HepG2 (cell line): ENCODE results near the gene CLPTM1L. TPM values are rescaled to one million over a fixed set of nuclear protein-coding genes. Genes with fewer than 3 reads are reported as not detected.

ENCODE experiments used
- ARNT2 ChIP-seq: sonication (generic); formaldehyde crosslinking; IDR thresholded peaks from 2 replicates; pipeline ENCODE4 v1.8.0; 2022; ENCODE audit warnings: mild to moderate bottlenecking, low read depth, missing genetic modification reagents, moderate library complexity
- BORCS8-MEF2B ChIP-seq: sonication (generic); formaldehyde crosslinking; IDR thresholded peaks from 2 replicates; pipeline ENCODE4 v1.8.0; 2022; ENCODE audit warnings: mild to moderate bottlenecking, missing genetic modification reagents
- CAMTA2 ChIP-seq: sonication (generic); formaldehyde crosslinking; IDR thresholded peaks from 2 replicates; pipeline ENCODE4 v1.4.0; 2020; ENCODE audit warnings: mild to moderate bottlenecking, missing genetic modification reagents, borderline replicate concordance
- DNMT1 ChIP-seq: sonication (generic); formaldehyde crosslinking; IDR thresholded peaks from 2 replicates; pipeline ENCODE4 v1.5.1; 2020; ENCODE audit warnings: mild to moderate bottlenecking, missing genetic modification reagents
- GZF1 ChIP-seq: sonication (generic); formaldehyde crosslinking; IDR thresholded peaks from 2 replicates; pipeline ENCODE4 v1.5.1; 2020; ENCODE audit warnings: mild to moderate bottlenecking, missing genetic modification reagents
- HOXA9 ChIP-seq: sonication (generic); formaldehyde crosslinking; IDR thresholded peaks from 2 replicates; pipeline ENCODE4 v1.8.1; 2022; ENCODE audit warnings: missing genetic modification reagents, mild to moderate bottlenecking, moderate library complexity, borderline replicate concordance
- ISX ChIP-seq: sonication (generic); formaldehyde crosslinking; conservative IDR thresholded peaks from 2 replicates; pipeline ENCODE4 v1.5.0; 2020; ENCODE audit warnings: missing genetic modification reagents
- PITX1 ChIP-seq: sonication (generic); formaldehyde crosslinking; IDR thresholded peaks from 2 replicates; pipeline ENCODE4 v1.5.1; 2020; ENCODE audit warnings: mild to moderate bottlenecking, missing genetic modification reagents
- RBAK ChIP-seq: sonication (generic); formaldehyde crosslinking; IDR thresholded peaks from 2 replicates; pipeline ENCODE4 v1.5.1; 2020; ENCODE audit warnings: mild to moderate bottlenecking, missing genetic modification reagents
- ZFAT ChIP-seq: sonication (generic); formaldehyde crosslinking; conservative IDR thresholded peaks from 2 replicates; pipeline ENCODE4 v1.8.1; 2023; ENCODE audit warnings: missing genetic modification reagents, inconsistent platforms
- ZNF274 ChIP-seq: sonication (generic); formaldehyde crosslinking; IDR thresholded peaks from 2 replicates; pipeline ENCODE4 v1.5.1; 2020; ENCODE audit warnings: mild to moderate bottlenecking, missing genetic modification reagents
- ZNF549 ChIP-seq: sonication (generic); formaldehyde crosslinking; IDR thresholded peaks from 2 replicates; pipeline ENCODE4 v1.5.0; 2020; ENCODE audit warnings: missing genetic modification reagents
- ZNF777 ChIP-seq: sonication (generic); formaldehyde crosslinking; IDR thresholded peaks from 2 replicates; pipeline ENCODE4 v1.4.0; 2020; ENCODE audit warnings: missing genetic modification reagents
- polyA plus RNA-seq, 8 experiments: library from polyadenylated mRNA; depleted of rRNA in 3 of 8; stranded (reverse) in 7 of 8; unstranded in 1 of 8; fragments of >200 nt; fragmentation: Illumina TruSeq in 4 of 8; extraction: Trizol in 4 of 8; gene quantifications; 2 replicates each; pipeline versions ENCODE4 v1.2.1 to v1.2.3, GENCODE V29; 2011 to 2016; ENCODE audit warnings: low read depth in 4 of 8, missing spikeins in 1 of 8, mixed read lengths in 1 of 8; ENCODE audit not compliant: insufficient read depth in 1 of 8
- total RNA-seq, 5 experiments: library from RNA; depleted of rRNA; stranded (reverse); fragments of >200 nt; fragmentation: Illumina TruSeq; extraction: Trizol; gene quantifications; 2 replicates each; pipeline ENCODE4 v1.2.3, GENCODE V29; 2016; ENCODE audit warnings: low read depth in 1 of 5
- TF ChIP-seq, protein P1 (sequence below): sonication (generic); formaldehyde crosslinking; IDR thresholded peaks from 2 replicates; pipeline ENCODE4 v1.8.0; 2022; ENCODE audit warnings: mild to moderate bottlenecking, missing genetic modification reagents
- TF ChIP-seq, protein P2 (sequence below): sonication (generic); formaldehyde crosslinking; IDR thresholded peaks from 2 replicates; pipeline ENCODE4 v1.5.1; 2020; ENCODE audit warnings: mild to moderate bottlenecking, missing genetic modification reagents, borderline replicate concordance
- TF ChIP-seq, protein P3 (sequence below): IDR thresholded peaks from 2 replicates; pipeline ENCODE4 v1.6.1; 2012; ENCODE audit warnings: inconsistent platforms
- TF ChIP-seq, protein P4 (sequence below): sonication (generic); formaldehyde crosslinking; conservative IDR thresholded peaks from 2 replicates; pipeline ENCODE4 v1.4.0; 2020; ENCODE audit warnings: missing genetic modification reagents
- TF ChIP-seq, protein P5 (sequence below): sonication (generic); formaldehyde crosslinking; IDR thresholded peaks from 2 replicates; pipeline ENCODE4 v1.4.0; 2020; ENCODE audit warnings: missing genetic modification reagents

The CLPTM1L gene
- total and polyA plus RNA-seq, 2 of the 13 experiments (the other 11 are each of a cell fraction or from before 2014, with no cell fraction given): 80.3 to 124 TPM

DNA sequence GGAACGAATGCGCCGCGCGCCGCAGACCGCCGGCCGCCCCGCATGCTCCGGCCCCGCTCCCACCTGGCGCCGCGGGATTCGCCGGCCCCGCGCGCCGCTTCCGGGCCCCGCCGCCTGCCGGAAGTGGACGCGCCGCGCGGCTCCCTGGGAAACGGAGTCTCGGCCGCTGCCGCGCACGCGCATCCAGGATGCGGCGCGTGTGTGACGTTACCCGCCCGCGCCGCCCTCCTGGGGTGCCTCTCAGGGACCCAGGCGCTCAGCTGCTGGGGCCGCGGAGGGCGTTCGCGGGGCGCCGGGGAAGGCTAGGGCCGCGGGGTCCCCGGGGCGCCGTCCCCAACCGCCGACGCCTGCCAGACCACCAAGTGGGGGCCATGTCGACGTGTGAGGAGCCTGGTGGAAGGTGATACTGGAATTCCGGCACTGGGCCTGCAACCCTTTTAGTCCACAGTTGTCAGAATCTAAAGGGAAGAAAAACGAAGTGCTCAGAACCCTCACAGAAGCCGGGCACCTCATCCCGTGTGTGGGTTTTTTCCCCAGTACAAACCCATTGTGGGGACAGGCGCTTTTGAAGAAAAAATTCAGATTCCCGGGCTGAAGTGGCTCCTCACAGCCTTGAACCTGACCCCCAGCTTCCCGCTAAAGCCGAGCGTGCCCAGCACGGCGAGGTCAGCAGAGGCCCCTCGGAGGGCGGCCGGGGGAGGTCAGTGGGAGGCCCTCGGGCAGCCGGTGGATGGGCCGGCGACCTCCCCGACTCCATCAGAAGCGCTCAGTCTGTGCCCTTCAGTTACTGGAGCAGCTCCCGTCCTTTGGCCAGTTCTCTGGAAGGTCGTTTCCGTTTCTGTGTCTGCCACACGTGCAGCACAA lies at the start of gene CLPTM1L (continued):
- TF ChIP-seq, protein P1, sequence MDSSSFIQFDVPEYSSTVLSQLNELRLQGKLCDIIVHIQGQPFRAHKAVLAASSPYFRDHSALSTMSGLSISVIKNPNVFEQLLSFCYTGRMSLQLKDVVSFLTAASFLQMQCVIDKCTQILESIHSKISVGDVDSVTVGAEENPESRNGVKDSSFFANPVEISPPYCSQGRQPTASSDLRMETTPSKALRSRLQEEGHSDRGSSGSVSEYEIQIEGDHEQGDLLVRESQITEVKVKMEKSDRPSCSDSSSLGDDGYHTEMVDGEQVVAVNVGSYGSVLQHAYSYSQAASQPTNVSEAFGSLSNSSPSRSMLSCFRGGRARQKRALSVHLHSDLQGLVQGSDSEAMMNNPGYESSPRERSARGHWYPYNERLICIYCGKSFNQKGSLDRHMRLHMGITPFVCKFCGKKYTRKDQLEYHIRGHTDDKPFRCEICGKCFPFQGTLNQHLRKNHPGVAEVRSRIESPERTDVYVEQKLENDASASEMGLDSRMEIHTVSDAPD: no peak
- no peak for TF ChIP-seq BORCS8-MEF2B (CRISPR knock-in tag)
- peak; percentile 60; the same call in 1 of the 2 replicates for TF ChIP-seq ZNF274 (CRISPR knock-in tag)
- peak; percentile 26; the same call in 1 of the 2 replicates for TF ChIP-seq ZNF777 (CRISPR knock-in tag)
- no peak for TF ChIP-seq RBAK (CRISPR knock-in tag)
- TF ChIP-seq ISX (CRISPR knock-in tag): no peak
- TF ChIP-seq ZFAT (CRISPR knock-in tag): no peak
- TF ChIP-seq ZNF549 (CRISPR knock-in tag): no peak
- TF ChIP-seq, protein P2, sequence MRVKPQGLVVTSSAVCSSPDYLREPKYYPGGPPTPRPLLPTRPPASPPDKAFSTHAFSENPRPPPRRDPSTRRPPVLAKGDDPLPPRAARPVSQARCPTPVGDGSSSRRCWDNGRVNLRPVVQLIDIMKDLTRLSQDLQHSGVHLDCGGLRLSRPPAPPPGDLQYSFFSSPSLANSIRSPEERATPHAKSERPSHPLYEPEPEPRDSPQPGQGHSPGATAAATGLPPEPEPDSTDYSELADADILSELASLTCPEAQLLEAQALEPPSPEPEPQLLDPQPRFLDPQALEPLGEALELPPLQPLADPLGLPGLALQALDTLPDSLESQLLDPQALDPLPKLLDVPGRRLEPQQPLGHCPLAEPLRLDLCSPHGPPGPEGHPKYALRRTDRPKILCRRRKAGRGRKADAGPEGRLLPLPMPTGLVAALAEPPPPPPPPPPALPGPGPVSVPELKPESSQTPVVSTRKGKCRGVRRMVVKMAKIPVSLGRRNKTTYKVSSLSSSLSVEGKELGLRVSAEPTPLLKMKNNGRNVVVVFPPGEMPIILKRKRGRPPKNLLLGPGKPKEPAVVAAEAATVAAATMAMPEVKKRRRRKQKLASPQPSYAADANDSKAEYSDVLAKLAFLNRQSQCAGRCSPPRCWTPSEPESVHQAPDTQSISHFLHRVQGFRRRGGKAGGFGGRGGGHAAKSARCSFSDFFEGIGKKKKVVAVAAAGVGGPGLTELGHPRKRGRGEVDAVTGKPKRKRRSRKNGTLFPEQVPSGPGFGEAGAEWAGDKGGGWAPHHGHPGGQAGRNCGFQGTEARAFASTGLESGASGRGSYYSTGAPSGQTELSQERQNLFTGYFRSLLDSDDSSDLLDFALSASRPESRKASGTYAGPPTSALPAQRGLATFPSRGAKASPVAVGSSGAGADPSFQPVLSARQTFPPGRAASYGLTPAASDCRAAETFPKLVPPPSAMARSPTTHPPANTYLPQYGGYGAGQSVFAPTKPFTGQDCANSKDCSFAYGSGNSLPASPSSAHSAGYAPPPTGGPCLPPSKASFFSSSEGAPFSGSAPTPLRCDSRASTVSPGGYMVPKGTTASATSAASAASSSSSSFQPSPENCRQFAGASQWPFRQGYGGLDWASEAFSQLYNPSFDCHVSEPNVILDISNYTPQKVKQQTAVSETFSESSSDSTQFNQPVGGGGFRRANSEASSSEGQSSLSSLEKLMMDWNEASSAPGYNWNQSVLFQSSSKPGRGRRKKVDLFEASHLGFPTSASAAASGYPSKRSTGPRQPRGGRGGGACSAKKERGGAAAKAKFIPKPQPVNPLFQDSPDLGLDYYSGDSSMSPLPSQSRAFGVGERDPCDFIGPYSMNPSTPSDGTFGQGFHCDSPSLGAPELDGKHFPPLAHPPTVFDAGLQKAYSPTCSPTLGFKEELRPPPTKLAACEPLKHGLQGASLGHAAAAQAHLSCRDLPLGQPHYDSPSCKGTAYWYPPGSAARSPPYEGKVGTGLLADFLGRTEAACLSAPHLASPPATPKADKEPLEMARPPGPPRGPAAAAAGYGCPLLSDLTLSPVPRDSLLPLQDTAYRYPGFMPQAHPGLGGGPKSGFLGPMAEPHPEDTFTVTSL (CRISPR knock-in tag): no peak
- no peak for TF ChIP-seq GZF1 (CRISPR knock-in tag)
- no peak for TF ChIP-seq HOXA9
- TF ChIP-seq, protein P3, sequence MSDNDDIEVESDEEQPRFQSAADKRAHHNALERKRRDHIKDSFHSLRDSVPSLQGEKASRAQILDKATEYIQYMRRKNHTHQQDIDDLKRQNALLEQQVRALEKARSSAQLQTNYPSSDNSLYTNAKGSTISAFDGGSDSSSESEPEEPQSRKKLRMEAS: peak; percentile 65
- TF ChIP-seq, protein P4, sequence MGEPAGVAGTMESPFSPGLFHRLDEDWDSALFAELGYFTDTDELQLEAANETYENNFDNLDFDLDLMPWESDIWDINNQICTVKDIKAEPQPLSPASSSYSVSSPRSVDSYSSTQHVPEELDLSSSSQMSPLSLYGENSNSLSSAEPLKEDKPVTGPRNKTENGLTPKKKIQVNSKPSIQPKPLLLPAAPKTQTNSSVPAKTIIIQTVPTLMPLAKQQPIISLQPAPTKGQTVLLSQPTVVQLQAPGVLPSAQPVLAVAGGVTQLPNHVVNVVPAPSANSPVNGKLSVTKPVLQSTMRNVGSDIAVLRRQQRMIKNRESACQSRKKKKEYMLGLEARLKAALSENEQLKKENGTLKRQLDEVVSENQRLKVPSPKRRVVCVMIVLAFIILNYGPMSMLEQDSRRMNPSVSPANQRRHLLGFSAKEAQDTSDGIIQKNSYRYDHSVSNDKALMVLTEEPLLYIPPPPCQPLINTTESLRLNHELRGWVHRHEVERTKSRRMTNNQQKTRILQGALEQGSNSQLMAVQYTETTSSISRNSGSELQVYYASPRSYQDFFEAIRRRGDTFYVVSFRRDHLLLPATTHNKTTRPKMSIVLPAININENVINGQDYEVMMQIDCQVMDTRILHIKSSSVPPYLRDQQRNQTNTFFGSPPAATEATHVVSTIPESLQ (CRISPR knock-in tag): no peak
- TF ChIP-seq PITX1 (CRISPR knock-in tag): peak; percentile 12; the same call in 1 of the 2 replicates
- no peak for TF ChIP-seq CAMTA2 (CRISPR knock-in tag)
- no peak; the same call in 1 of the 2 replicates for TF ChIP-seq DNMT1 (CRISPR knock-in tag)
- TF ChIP-seq, protein P5, sequence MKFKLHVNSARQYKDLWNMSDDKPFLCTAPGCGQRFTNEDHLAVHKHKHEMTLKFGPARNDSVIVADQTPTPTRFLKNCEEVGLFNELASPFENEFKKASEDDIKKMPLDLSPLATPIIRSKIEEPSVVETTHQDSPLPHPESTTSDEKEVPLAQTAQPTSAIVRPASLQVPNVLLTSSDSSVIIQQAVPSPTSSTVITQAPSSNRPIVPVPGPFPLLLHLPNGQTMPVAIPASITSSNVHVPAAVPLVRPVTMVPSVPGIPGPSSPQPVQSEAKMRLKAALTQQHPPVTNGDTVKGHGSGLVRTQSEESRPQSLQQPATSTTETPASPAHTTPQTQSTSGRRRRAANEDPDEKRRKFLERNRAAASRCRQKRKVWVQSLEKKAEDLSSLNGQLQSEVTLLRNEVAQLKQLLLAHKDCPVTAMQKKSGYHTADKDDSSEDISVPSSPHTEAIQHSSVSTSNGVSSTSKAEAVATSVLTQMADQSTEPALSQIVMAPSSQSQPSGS (CRISPR knock-in tag): no peak
- TF ChIP-seq ARNT2: peak; percentile 48; the same call in 1 of the 2 replicates
